Body of pancreas (tissue), 4 donors: Measurements from ENCODE around the gene C7orf33.

ENCODE experiments used
- CTCF ChIP-seq, 7 experiments: fragments of 450-650 bp in 4 of 7; fragments of 200-600 bp in 3 of 7; sonication (generic) in 3 of 7; IDR thresholded peaks; one replicate each; pipeline ENCODE4 v1.5.1; 2016 to 2019; ENCODE audit warnings: antibody characterized with exemption in 7 of 7
- POLR2A ChIP-seq, 3 donors: fragments of 450-650 bp; IDR thresholded peaks; one replicate each; pipeline ENCODE4 v1.6.1; 2016; ENCODE audit warnings: antibody characterized with exemption in 3 of 3, mild to moderate bottlenecking in 2 of 3

GRCh38 chr7:148624735-148625134 lies 34.2 kb downstream of the C7orf33 start:
- TF ChIP-seq CTCF (IDR thresholded peaks at IDR 0.05): no peak
- no peak for TF ChIP-seq POLR2A (IDR thresholded peaks at IDR 0.05)
